Cerebellar cortex (tissue), 1 donor: ENCODE measurements around the gene RHOB.
"Not testable (repeated sequence)": the region's sequence is repeated elsewhere in the genome, so short reads cannot be mapped to it uniquely, and the experiment has no call there.

ENCODE experiments used
- DNase-seq: peaks from one replicate; pipeline ENCODE4 v3.0.0-alpha.2; 2015; ENCODE audit warnings: low spot score

RHOB gene

GRCh38 chr2:20454036-20454981, 7.4 kb downstream of the RHOB start:
- DNase-seq: no peak

- no peak for DNase-seq
Measured at GRCh38 chr2:20455076-20455587, 8.3 kb downstream of the RHOB start.

GRCh38 chr2:20456116-20456571, 9.3 kb downstream of the RHOB start:
- DNase-seq: no peak

- no peak for DNase-seq
Measured at GRCh38 chr2:20456636-20457426, 10.0 kb downstream of the RHOB start.

GRCh38 chr2:20457661-20458630, 11.1 kb downstream of the RHOB start:
- no peak for DNase-seq

- not testable (repeated sequence) for DNase-seq
Measured at GRCh38 chr2:20458737-20459484, 12.0 kb downstream of the RHOB start.

- DNase-seq: no peak
Measured at GRCh38 chr2:20465716-20466394, 19.0 kb downstream of the RHOB start.

- DNase-seq: no peak
Measured at GRCh38 chr2:20467789-20468548, 21.1 kb downstream of the RHOB start.

- DNase-seq: no peak
Measured at GRCh38 chr2:20468549-20469500, 22.0 kb downstream of the RHOB start.

- DNase-seq: no peak
Measured at GRCh38 chr2:20469595-20469994, 22.7 kb downstream of the RHOB start.

GRCh38 chr2:20470211-20470610, 23.3 kb downstream of the RHOB start:
- DNase-seq: no peak

- DNase-seq: no peak
Measured at GRCh38 chr2:20471148-20471547, 24.3 kb downstream of the RHOB start.

GRCh38 chr2:20471902-20472559, 25.2 kb downstream of the RHOB start:
- no peak for DNase-seq

- DNase-seq: no peak
Measured at GRCh38 chr2:20472569-20472968, 25.7 kb downstream of the RHOB start.

- no peak for DNase-seq
Measured at GRCh38 chr2:20473128-20473527, 26.3 kb downstream of the RHOB start.

GRCh38 chr2:20474757-20475566, 28.1 kb downstream of the RHOB start:
- no peak for DNase-seq

GRCh38 chr2:20475567-20475952, 28.7 kb downstream of the RHOB start:
- DNase-seq: no peak
